AG09309 (cell line): ENCODE data around the gene PTPRN2.

Experiments
- DNase-seq: peaks from one replicate; pipeline ENCODE4 v3.0.0-alpha.2; 2010; ENCODE audit warnings: low read depth
- H3K4me3 ChIP-seq: 2 replicates; pipeline ENCODE4 v1.5.1; 2011; ENCODE audit warnings: mild to moderate bottlenecking, low read depth, low read length, moderate library complexity; ENCODE audit not compliant: control insufficient read depth
- TF ChIP-seq, protein P1 (sequence below): IDR thresholded peaks from 2 replicates; pipeline ENCODE4 v1.5.1; 2011; ENCODE audit warnings: mild to moderate bottlenecking, low read depth, low read length, inconsistent platforms; ENCODE audit not compliant: insufficient read depth, control insufficient read depth; ENCODE audit errors: missing control alignments

Gene PTPRN2

GRCh38 chr7:158094671-158095226 lies 492.9 kb downstream of the PTPRN2 start:
- no peak overlapping the region for H3K4me3 ChIP-seq
- TF ChIP-seq, protein P1, sequence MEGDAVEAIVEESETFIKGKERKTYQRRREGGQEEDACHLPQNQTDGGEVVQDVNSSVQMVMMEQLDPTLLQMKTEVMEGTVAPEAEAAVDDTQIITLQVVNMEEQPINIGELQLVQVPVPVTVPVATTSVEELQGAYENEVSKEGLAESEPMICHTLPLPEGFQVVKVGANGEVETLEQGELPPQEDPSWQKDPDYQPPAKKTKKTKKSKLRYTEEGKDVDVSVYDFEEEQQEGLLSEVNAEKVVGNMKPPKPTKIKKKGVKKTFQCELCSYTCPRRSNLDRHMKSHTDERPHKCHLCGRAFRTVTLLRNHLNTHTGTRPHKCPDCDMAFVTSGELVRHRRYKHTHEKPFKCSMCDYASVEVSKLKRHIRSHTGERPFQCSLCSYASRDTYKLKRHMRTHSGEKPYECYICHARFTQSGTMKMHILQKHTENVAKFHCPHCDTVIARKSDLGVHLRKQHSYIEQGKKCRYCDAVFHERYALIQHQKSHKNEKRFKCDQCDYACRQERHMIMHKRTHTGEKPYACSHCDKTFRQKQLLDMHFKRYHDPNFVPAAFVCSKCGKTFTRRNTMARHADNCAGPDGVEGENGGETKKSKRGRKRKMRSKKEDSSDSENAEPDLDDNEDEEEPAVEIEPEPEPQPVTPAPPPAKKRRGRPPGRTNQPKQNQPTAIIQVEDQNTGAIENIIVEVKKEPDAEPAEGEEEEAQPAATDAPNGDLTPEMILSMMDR: no peak
- DNase-seq: no peak

GRCh38 chr7:158094046-158094445 lies 493.6 kb downstream of the PTPRN2 start:
- no peak overlapping the region for H3K4me3 ChIP-seq
- no peak for DNase-seq
- TF ChIP-seq, protein P1: no peak

DNA sequence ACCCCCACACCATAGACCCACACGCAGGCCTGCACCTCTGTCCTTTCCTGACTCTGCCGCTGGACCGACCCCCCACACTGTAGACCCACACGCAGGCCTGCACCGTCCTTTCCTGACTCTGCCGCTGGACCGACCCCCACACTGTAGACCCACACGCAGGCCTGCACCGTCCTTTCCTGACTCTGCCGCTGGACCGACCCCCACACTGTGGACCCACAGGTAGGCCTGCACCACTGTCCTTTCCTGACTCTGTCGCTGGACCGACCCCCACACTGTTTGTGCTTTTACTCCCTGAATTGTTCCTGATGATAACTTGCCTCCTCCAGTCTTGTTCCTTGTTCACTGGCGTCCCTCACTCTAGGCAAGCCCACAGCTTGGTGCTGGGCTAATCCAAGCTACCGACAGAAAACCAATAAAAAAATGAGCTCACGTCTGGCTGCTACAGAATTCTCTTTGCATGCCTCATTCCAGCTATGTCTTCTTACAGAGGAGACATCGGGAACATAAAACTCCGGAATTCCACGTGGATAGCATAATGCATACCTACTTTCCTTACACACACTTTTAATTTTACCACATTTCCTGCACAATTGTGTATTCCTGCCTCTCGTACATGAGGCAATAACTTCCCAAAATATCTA lies 494.3 kb downstream of the PTPRN2 start:
- no peak overlapping the region for H3K4me3 ChIP-seq
- DNase-seq: no peak
- TF ChIP-seq, protein P1: no peak

- DNase-seq: no peak
- no peak overlapping the region for H3K4me3 ChIP-seq
- TF ChIP-seq, protein P1: no peak
These were observed 500.4 kb downstream of the PTPRN2 start for GRCh38 chr7:158087196-158087595.

GRCh38 chr7:158085741-158086695 lies 501.6 kb downstream of the PTPRN2 start:
- H3K4me3 ChIP-seq: no peak overlapping the region
- no peak for DNase-seq
- TF ChIP-seq, protein P1: no peak

DNA sequence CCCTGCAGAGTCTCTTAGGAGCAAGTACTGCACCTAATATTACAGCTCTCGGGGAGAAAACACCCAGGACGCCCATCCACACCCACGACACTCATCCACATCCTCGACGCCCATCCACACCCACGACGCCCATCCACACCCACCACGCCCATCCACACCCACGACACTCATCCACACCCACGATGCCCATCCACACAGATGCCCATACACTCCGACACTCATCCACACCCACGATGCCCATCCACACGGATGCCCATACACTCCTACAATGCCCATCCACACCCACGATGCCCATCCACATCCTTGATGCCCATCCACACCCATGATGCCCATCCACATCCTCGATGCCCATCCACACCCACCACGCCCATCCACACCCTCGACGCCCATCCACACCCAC lies 503.1 kb downstream of the PTPRN2 start:
- TF ChIP-seq, protein P1: no peak
- no peak overlapping the region for H3K4me3 ChIP-seq
- DNase-seq: no peak
